ENCODE data around the gene GNG8.

GNG8 gene

GRCh38 chr19:46637224-46637623, 1.2 kb upstream of the GNG8 start:
- Histone ChIP-seq H3K9me3 (replicated peaks; ENCODE audit: insufficient read depth, low read length) (no peaks in the 10 kb centered on the region), H3K4me1 (ENCODE audit: low read length) (peaks cover 19% of the 10 kb centered on the region), H3K79me2 (ENCODE audit: low read length) (no peaks in the 10 kb centered on the region), H2AFZ (ENCODE audit: low read length) (no peak overlapping the region), H3K4me3 (ENCODE audit: low read length) (no peak overlapping the region), H4K20me1 (ENCODE audit: insufficient read depth, low read length) (no peaks in the 10 kb centered on the region), H3K36me3 (replicated peaks; ENCODE audit: insufficient read depth, low read length) (no peaks in the 10 kb centered on the region), H3K27ac (ENCODE audit: low read length) (no peak overlapping the region), H3K27me3 (replicated peaks; ENCODE audit: insufficient read depth, low read length) (peaks cover 83% of the 10 kb centered on the region), H3K9ac (ENCODE audit: low read length) (no peak overlapping the region), H3K9me2 (replicated peaks; ENCODE audit: insufficient read depth, low read length) (no peaks in the 10 kb centered on the region), H3K4me2 (ENCODE audit: low read depth, low read length) (no peak overlapping the region), H3F3A (ENCODE audit: insufficient read depth, low read length) (peaks cover 7% of the 10 kb centered on the region)
- no peak for TF ChIP-seq EZH2phosphoT487 (IDR thresholded peaks at IDR 0.05; ENCODE audit: low read length)
- no peak for TF ChIP-seq CTCF (IDR thresholded peaks at IDR 0.05; ENCODE audit: low read length)
- no peak for TF ChIP-seq EZH2 (optimal IDR thresholded peaks at IDR 0.05; ENCODE audit: low read depth, low read length)
- DNase-seq, result no peak

- H3K79me2 ChIP-seq (ENCODE audit: low read length), result no peaks in the 10 kb centered on the region
- peak overlapping the region; percentile 41; the same call in 1 of the 2 replicates for H3K4me2 ChIP-seq (ENCODE audit: low read depth, low read length)
- H2AFZ ChIP-seq (ENCODE audit: low read length), result no peak overlapping the region
- no peak for DNase-seq
- TF ChIP-seq EZH2 (optimal IDR thresholded peaks at IDR 0.05; ENCODE audit: low read depth, low read length), result no peak
- TF ChIP-seq EZH2phosphoT487 (IDR thresholded peaks at IDR 0.05; ENCODE audit: low read length), result no peak
- no peak for TF ChIP-seq CTCF (IDR thresholded peaks at IDR 0.05; ENCODE audit: low read length)
- no peak overlapping the region for H3K9ac ChIP-seq (ENCODE audit: low read length)
- H3K36me3 ChIP-seq (replicated peaks; ENCODE audit: insufficient read depth, low read length), result no peaks in the 10 kb centered on the region
- peaks cover 7% of the 10 kb centered on the region for H3F3A ChIP-seq (ENCODE audit: insufficient read depth, low read length)
- H3K4me3 ChIP-seq (ENCODE audit: low read length), result peak overlapping the region; percentile 31; the same call in 1 of the 2 replicates
- no peaks in the 10 kb centered on the region for H3K9me2 ChIP-seq (replicated peaks; ENCODE audit: insufficient read depth, low read length)
- H4K20me1 ChIP-seq (ENCODE audit: insufficient read depth, low read length), result no peaks in the 10 kb centered on the region
- no peaks in the 10 kb centered on the region for H3K9me3 ChIP-seq (replicated peaks; ENCODE audit: insufficient read depth, low read length)
- H3K4me1 ChIP-seq (ENCODE audit: low read length), result peaks cover 16% of the 10 kb centered on the region
- peaks cover 83% of the 10 kb centered on the region for H3K27me3 ChIP-seq (replicated peaks; ENCODE audit: insufficient read depth, low read length)
- no peak overlapping the region for H3K27ac ChIP-seq (ENCODE audit: low read length)
Measured at GRCh38 chr19:46634656-46635218, 1.3 kb downstream of the GNG8 start.

- Histone ChIP-seq H3K9me3 (replicated peaks; ENCODE audit: insufficient read depth, low read length) (no peaks in the 10 kb centered on the region), H3K4me1 (ENCODE audit: low read length) (peaks cover 12% of the 10 kb centered on the region), H3K9me2 (replicated peaks; ENCODE audit: insufficient read depth, low read length) (no peaks in the 10 kb centered on the region), H3K9ac (ENCODE audit: low read length) (no peak overlapping the region), H3K4me3 (ENCODE audit: low read length) (peak overlapping the region; percentile 41), H3K79me2 (ENCODE audit: low read length) (no peaks in the 10 kb centered on the region), H3K27ac (ENCODE audit: low read length) (no peak overlapping the region), H2AFZ (ENCODE audit: low read length) (no peak overlapping the region), H3K4me2 (ENCODE audit: low read depth, low read length) (peak overlapping the region; percentile 84), H3K27me3 (replicated peaks; ENCODE audit: insufficient read depth, low read length) (peaks cover 84% of the 10 kb centered on the region), H4K20me1 (ENCODE audit: insufficient read depth, low read length) (no peaks in the 10 kb centered on the region), H3F3A (ENCODE audit: insufficient read depth, low read length) (peaks cover 7% of the 10 kb centered on the region), H3K36me3 (replicated peaks; ENCODE audit: insufficient read depth, low read length) (no peaks in the 10 kb centered on the region)
- DNase-seq, result peak; percentile 89
- no peak for TF ChIP-seq EZH2phosphoT487 (IDR thresholded peaks at IDR 0.05; ENCODE audit: low read length)
- no peak for TF ChIP-seq CTCF (IDR thresholded peaks at IDR 0.05; ENCODE audit: low read length)
- no peak for TF ChIP-seq EZH2 (optimal IDR thresholded peaks at IDR 0.05; ENCODE audit: low read depth, low read length)
Measured at GRCh38 chr19:46634045-46634655, 1.9 kb downstream of the GNG8 start.

Measured in MM.1S (cell line).